ENCODE data around the gene RUFY3.

RUFY3 gene

GRCh38 chr4:70705183-70706043 is 16.4 kb upstream of the RUFY3 start (continued):
- TF ChIP-seq ZNF311 (tag by site-specific recombination; IDR thresholded peaks at IDR 0.05; ENCODE audit: borderline replicate concordance) (no peak), ZNF623 (tag by site-specific recombination; IDR thresholded peaks at IDR 0.05) (no peak), PRDM1 (tag by site-specific recombination; IDR thresholded peaks at IDR 0.05) (no peak), ZNF155 (tag by site-specific recombination; IDR thresholded peaks at IDR 0.05) (no peak), ZNF585B (tag by site-specific recombination; IDR thresholded peaks at IDR 0.05) (no peak), ZNF274 (IDR thresholded peaks at IDR 0.05; ENCODE audit: low read length) (no peak), ZNF274 (tag by site-specific recombination; IDR thresholded peaks at IDR 0.05; ENCODE audit: borderline replicate concordance) (no peak), ZNF292 (tag by site-specific recombination; IDR thresholded peaks at IDR 0.05; ENCODE audit: borderline replicate concordance, low read depth) (no peak), ZNF560 (tag by site-specific recombination; IDR thresholded peaks at IDR 0.05; ENCODE audit: borderline replicate concordance) (no peak), ZFP37 (tag by site-specific recombination; IDR thresholded peaks at IDR 0.05) (peak; percentile 61; the same call in 1 of the 2 replicates), ZNF184 (tag by site-specific recombination; IDR thresholded peaks at IDR 0.05) (no peak), ZNF792 (tag by site-specific recombination; IDR thresholded peaks at IDR 0.05) (no peak), ZNF138 (tag by site-specific recombination; IDR thresholded peaks at IDR 0.05; ENCODE audit: borderline replicate concordance) (no peak), ZNF600 (tag by site-specific recombination; IDR thresholded peaks at IDR 0.05) (no peak), ZNF621 (tag by site-specific recombination; IDR thresholded peaks at IDR 0.05) (no peak), ZNF548 (tag by site-specific recombination; IDR thresholded peaks at IDR 0.05) (no peak), YY2 (tag by site-specific recombination; IDR thresholded peaks at IDR 0.05) (no peak), SCRT1 (tag by site-specific recombination; IDR thresholded peaks at IDR 0.05; ENCODE audit: borderline replicate concordance) (no peak), ZNF704 (tag by site-specific recombination; IDR thresholded peaks at IDR 0.05) (no peak), ZNF394 (tag by site-specific recombination; IDR thresholded peaks at IDR 0.05; ENCODE audit: borderline replicate concordance) (no peak), REPIN1 (tag by site-specific recombination; IDR thresholded peaks at IDR 0.05; ENCODE audit: low read depth) (no peak), ZBTB26 (tag by site-specific recombination; optimal IDR thresholded peaks at IDR 0.05) (peak; percentile 60), ZNF488 (tag by site-specific recombination; IDR thresholded peaks at IDR 0.05) (no peak), GLIS1 (tag by site-specific recombination; IDR thresholded peaks at IDR 0.05) (peak; percentile 75), ZBTB7A (tag by site-specific recombination; IDR thresholded peaks at IDR 0.05; ENCODE audit: low read depth) (no peak; the same call in 1 of the 2 replicates)
- TF ChIP-seq, protein P1, sequence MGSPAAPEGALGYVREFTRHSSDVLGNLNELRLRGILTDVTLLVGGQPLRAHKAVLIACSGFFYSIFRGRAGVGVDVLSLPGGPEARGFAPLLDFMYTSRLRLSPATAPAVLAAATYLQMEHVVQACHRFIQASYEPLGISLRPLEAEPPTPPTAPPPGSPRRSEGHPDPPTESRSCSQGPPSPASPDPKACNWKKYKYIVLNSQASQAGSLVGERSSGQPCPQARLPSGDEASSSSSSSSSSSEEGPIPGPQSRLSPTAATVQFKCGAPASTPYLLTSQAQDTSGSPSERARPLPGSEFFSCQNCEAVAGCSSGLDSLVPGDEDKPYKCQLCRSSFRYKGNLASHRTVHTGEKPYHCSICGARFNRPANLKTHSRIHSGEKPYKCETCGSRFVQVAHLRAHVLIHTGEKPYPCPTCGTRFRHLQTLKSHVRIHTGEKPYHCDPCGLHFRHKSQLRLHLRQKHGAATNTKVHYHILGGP (tag by site-specific recombination; IDR thresholded peaks at IDR 0.05), result no peak
- TF ChIP-seq, protein P2, sequence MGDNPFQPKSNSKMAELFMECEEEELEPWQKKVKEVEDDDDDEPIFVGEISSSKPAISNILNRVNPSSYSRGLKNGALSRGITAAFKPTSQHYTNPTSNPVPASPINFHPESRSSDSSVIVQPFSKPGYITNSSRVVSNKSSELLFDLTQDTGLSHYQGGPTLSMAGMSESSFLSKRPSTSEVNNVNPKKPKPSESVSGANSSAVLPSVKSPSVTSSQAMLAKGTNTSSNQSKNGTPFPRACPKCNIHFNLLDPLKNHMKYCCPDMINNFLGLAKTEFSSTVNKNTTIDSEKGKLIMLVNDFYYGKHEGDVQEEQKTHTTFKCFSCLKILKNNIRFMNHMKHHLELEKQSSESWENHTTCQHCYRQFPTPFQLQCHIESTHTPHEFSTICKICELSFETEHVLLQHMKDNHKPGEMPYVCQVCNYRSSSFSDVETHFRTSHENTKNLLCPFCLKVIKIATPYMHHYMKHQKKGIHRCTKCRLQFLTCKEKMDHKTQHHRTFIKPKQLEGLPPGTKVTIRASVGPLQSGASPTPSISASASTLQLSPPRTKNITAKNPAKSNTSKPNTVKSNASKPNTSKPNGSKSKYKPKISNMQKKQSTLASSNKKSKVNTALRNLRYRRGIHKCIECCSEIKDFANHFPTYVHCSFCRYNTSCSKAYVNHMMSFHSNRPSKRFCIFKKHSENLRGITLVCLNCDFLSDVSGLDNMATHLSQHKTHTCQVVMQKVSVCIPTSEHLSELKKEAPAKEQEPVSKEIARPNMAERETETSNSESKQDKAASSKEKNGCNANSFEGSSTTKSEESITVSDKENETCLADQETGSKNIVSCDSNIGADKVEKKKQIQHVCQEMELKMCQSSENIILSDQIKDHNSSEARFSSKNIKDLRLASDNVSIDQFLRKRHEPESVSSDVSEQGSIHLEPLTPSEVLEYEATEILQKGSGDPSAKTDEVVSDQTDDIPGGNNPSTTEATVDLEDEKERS (tag by site-specific recombination; IDR thresholded peaks at IDR 0.05), result no peak
- TF ChIP-seq, protein P3, sequence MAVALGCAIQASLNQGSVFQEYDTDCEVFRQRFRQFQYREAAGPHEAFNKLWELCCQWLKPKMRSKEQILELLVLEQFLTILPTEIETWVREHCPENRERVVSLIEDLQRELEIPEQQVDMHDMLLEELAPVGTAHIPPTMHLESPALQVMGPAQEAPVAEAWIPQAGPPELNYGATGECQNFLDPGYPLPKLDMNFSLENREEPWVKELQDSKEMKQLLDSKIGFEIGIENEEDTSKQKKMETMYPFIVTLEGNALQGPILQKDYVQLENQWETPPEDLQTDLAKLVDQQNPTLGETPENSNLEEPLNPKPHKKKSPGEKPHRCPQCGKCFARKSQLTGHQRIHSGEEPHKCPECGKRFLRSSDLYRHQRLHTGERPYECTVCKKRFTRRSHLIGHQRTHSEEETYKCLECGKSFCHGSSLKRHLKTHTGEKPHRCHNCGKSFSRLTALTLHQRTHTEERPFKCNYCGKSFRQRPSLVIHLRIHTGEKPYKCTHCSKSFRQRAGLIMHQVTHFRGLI (tag by site-specific recombination; IDR thresholded peaks at IDR 0.05), result no peak; the same call in 1 of the 2 replicates
- TF ChIP-seq, protein P4, sequence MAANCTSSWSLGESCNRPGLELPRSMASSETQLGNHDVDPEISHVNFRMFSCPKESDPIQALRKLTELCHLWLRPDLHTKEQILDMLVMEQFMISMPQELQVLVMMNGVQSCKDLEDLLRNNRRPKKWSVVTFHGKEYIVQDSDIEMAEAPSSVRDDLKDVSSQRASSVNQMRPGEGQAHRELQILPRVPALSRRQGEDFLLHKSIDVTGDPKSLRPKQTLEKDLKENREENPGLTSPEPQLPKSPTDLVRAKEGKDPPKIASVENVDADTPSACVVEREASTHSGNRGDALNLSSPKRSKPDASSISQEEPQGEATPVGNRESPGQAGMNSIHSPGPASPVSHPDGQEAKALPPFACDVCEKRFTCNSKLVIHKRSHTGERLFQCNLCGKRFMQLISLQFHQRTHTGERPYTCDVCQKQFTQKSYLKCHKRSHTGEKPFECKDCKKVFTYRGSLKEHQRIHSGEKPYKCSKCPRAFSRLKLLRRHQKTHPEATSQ (tag by site-specific recombination; IDR thresholded peaks at IDR 0.05), result 0 out of 2 replicates have a peak, but pooled peaks have one; percentile 20
